ENCODE measurements around the gene ZC3H12C. TPM values are rescaled to one million over a fixed set of nuclear protein-coding genes. Genes with fewer than 3 reads are reported as not detected.

ZC3H12C gene
- total RNA-seq, 1 donor from 2014 or later = 13.3 TPM

- DNase-seq (ENCODE audit: low read depth, low spot score) = no peak
Measured at GRCh38 chr11:110076371-110076965, 16.7 kb upstream of the ZC3H12C start.

GRCh38 chr11:110077346-110077745 is 15.8 kb upstream of the ZC3H12C start:
- DNase-seq (ENCODE audit: low read depth, low spot score) = no peak

DNA sequence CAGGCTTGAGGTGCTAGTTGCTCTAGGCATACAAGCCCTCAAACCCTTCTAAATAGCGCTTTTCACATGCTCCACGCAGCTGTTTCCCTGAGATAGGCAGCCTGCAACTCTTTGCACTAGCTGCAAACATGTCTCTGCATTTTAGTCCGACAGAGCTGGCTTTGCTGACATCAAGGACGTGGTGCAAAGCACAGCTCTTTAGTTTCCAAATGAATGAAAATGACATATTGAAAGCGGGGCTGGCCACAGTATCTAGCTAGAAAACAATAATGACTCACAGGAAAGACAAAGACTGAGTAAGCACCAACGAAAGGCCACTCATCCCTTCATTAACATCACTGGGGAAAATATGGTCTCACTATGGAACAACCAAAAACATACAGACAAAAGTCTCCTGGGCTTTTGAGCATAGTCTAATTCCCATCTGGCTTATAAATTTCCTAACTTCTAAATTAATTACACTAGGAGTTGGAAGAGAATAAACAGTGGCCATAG is 15.3 kb upstream of the ZC3H12C start:
- no peak for DNase-seq (ENCODE audit: low read depth, low spot score)

- DNase-seq (ENCODE audit: low read depth, low spot score) = no peak
Measured at GRCh38 chr11:110078923-110079544, 14.2 kb upstream of the ZC3H12C start.

DNA sequence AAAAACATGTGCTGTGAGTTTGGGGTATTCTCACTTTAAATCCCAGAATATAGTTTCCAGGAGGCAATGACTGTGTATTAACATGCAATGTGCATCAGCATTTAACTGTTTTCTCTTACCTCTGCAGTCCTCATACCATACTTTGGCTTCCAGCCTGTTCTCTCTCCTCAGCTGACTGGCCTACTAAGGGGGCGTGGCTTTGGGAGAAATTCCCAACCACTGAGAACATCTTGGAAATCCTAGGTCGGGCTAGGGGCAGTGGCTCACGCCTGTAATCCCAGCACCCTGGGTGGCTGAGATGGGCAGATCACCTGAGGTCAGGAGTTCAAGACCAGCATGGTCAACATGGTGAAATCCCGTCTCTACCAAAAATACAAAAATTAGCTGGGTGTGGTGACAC is 13.5 kb upstream of the ZC3H12C start:
- DNase-seq (ENCODE audit: low read depth, low spot score) = no peak

DNA sequence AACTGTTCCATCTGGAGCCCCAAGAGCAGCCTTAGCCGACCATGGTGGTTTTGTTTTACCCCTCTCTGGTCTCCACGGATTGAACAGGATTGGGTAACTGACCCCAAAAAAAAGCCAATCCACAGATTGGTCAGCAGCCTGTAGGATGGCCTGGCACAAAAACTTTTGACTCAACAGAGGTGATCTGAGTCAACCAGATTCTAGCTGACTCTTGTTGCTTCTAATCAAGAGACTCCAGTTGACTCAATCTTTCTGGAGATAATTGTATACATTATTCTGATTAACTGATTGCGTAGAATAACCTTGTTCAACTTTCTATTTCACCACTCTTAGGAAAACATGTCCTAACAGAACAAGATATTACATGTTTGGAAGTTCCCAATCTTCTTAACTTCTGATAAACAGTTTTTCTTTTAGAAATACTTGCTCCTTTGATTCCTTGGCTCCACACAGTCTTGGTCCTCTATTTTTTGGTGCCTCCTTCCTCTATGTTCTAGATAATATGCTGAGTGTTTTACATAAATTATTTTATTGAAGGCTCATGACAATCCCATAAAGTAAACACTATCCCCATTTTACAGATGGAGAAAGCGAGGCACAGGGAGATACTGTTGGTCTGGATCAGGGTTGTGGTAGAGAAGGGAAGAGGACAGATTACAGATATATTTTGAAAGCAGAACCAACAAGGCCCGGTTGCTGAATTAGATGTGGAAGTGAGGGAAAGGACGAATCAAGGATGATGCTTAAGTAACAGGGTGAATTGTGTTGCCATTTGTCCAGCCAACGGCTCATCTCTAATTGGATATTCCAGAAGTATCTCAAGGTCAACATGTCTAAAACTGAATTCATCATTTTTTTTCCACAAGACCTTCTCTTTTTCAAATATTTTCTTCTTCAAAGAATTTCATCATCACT is 11.5 kb upstream of the ZC3H12C start:
- DNase-seq (ENCODE audit: low read depth, low spot score) = no peak

DNA sequence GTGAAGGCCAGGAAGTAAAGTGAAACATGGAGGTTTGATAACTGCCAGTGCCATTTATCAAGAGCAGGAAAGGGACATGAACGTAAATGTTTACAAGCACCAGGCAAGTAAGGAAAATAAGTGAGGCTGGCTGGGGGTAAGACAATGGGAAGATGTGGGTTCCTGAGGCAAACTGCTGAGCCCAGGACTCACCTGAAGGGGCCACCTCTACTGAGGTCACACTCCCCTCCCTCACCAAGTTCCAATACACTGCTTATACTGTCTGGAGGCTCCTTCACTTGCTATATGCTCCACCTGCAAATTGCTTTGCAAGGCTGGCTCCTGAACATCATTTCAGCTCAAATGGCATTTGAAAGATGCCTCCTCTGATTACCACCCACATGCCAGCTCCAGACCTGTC is 10.3 kb upstream of the ZC3H12C start:
- no peak for DNase-seq (ENCODE audit: low read depth, low spot score)

- DNase-seq (ENCODE audit: low read depth, low spot score) = no peak
Measured at GRCh38 chr11:110085255-110085838, 7.8 kb upstream of the ZC3H12C start.

DNA sequence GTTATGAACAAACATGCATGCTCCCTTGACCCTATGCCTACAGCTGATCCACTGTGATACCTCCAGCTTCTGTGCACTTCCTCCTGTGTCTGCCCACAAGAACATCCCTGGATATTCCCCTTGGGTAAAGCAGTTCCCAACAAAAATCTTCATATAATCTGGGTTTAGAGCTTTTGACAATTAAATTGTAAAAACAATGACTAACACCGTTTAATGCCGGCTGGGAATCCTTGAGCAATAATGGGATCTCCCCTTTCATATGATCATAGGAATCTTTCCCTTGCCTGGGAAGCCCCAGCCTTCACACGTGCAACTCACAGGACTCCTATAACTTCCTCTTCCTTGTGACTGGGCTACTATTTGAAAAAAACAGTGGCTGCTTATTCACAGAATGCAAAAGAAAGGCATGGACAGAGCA is 6.3 kb upstream of the ZC3H12C start:
- DNase-seq (ENCODE audit: low read depth, low spot score) = no peak

DNA sequence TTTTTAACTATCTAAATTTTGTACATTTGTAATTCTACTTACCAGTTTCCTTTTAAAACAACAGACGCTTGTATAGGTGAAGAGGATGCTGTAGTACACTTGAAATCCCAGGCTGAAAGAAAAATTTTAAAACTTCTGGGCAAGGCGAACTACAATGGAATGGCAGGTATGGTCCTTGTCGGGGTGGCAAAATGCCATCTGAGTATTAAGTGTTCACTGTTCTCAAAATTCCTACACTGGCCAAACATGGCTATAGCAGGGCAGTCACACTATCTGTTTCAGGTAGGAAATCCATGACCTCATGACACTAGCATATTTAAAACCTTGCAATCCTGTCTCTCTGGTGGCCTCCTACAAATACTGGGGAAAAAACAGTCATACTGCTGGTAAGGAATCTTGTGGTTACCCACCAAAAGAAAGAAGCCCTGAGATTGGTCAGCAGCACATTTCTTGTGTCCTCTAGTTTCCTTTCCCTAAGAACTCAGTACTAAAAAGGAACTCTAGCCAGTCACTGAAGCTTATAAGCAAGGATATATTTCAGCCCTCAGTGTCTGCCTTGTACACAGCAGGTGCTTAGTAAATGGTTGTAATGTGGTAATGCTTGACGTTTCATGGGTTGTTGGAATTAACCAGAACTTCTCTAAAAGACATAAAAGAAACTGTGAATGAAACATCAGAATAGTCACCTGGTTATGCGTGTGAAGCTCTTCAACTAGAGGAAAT is 5.2 kb upstream of the ZC3H12C start:
- no peak for DNase-seq (ENCODE audit: low read depth, low spot score)

GRCh38 chr11:110088535-110089344 is 4.5 kb upstream of the ZC3H12C start:
- DNase-seq (ENCODE audit: low read depth, low spot score) = no peak

DNA sequence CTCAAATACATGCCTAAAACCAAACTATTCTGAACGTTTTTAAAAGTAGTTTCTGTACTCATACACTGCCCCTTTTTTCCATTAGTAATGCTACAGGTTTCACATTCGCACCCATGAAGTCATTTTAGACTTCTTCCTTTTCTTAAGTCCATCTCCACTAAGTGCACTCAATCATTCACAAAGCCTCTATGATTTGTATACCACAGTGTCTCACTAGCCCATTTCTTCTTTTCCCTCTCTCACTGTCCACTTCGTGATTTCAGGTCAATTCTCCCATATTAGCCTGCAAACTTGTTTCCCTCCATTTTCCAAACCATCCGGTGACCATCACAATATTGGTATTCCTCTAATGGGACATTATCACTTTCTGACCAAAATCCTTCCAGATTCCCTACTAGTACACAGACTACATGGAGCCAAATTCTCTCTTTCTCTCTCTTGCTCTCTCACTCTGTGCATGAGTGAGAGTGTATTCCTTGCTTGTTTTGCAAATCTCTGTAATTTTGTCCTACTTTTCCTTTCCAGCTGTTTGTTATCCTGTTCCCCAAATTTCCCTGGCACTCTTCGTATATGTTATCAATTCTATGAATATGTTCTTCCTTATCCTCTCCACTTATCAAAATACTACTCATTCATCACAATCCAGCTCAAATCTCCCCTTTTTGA is 3.4 kb upstream of the ZC3H12C start:
- DNase-seq (ENCODE audit: low read depth, low spot score) = no peak

GRCh38 chr11:110090466-110091026 is 2.6 kb upstream of the ZC3H12C start:
- no peak for DNase-seq (ENCODE audit: low read depth, low spot score)

- no peak for DNase-seq (ENCODE audit: low read depth, low spot score)
Measured at GRCh38 chr11:110092111-110092514, 1.1 kb upstream of the ZC3H12C start.

- DNase-seq (ENCODE audit: low read depth, low spot score) = no peak
Measured at GRCh38 chr11:110093407-110094297, 460 bp downstream of the ZC3H12C start.

DNA sequence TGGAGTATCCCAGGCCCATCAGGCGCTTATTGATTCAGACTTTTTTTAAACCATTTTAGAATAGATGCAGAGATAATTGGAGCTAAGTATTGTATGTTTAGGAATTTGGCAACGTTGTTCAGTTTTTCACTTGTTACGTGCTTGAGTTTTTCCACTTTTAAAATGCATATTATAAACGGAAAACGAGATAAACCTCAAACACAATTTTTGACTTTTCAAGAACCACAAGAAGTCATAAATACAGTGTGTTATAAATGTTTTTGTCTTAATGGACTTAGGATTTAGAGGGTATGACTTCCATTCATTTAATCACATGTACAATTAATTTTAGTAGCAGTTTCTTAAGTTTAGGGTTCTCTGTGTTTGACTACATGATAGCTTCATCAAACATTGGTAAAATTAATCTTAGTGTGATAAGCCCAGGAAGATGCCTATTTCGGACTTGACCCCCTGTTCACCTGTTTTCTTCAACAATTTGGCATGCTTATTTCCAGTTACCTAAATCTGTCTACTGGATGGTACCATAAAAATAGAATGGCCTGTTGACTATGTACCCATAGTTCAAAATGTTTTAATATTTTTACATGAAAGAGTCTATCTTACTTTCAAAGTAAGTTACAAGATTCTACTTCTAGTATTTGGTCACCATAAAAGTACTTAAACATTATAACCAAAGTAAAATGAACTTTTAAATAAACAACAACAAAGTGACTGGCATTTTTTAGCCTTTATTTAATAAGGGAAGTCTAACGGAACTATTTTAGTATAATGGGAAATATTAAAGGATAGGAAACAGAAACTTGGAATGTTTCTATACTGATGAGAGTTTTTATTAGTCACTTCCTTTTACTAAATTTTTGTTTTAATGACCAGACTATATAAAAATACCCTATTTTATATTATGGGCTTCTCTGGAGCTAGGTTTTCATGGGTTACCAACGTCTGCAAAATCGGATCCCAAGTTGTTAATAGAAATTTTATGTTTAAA is 1.4 kb downstream of the ZC3H12C start:
- no peak for DNase-seq (ENCODE audit: low read depth, low spot score)

DNA sequence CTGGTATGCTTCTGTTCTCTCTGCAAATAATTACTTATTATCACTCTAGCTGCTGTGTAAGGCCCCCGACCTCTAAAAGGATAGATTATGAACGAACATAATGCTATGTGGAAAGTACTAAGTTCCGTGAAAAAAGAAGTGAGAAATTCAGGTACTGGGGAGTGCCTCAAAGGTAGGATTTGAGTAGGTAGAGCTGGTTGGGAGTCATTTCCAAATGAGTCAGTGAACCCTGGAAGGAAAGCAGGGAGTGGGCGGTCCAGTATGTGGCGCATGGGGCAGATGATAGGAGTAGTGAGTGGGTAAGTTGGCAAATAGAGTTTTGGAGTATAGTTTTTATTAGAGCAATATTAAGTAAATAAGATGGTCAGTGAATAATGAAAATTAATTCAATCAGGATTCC is 2.4 kb downstream of the ZC3H12C start:
- no peak for DNase-seq (ENCODE audit: low read depth, low spot score)

Data from pulmonary artery endothelial cell (primary cell).